ENCODE measurements around the gene DEXI. TPM values are rescaled to one million over a fixed set of nuclear protein-coding genes. Genes with fewer than 3 reads are reported as not detected.

DEXI gene
- total RNA-seq, 1 experiment from 2014 or later: 23.7 TPM

DNA sequence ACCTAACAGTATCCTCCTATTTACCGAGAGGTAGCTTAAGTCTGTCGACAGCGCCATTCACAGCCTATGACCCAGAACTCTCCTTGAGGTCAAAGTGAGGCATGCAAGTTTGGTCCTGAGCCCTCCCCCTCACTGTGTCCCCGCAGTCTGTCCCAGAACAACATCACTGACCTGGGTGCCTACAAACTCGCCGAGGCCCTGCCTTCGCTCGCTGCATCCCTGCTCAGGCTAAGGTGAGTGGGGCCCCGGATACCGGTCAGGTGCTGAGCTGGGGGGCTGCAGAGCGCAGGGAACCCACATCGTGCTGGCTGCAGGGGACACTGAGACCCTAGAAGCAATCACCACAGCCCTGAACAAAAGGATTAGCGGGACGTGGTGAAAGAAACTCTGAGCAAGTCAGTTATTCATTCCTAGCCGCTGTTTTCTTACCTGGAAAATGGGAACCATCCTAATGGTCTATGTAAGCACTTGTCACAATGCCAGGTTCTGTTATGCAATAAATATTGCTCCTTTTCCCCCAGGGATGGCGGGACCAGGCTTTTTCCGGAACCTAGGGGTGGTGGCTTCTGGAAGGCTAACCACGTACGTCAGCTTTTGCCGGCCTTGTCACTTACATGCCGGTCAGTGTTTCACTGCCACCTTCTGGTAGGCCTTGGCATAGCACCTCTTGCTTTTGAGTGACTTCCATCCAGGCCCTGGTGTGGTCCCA, 23.8 kb downstream of the DEXI start:
- CTCF ChIA-PET: interaction anchor here (0.5 to 1.6 kb wide), 9 partner anchors 13 to 711 kb away, joined by 3 to 14 read pairs (median 4); partner anchors contain the start of genes DEXI and NUBP1
- DNase-seq: peak; percentile 91
- Mint-ChIP-seq H3K4me1 (ENCODE audit: low read depth, unreplicated experiment) (peaks cover 7% of the 10 kb centered on the region), H3K27ac (ENCODE audit: unreplicated experiment) (no peak overlapping the region), H3K36me3 (ENCODE audit: insufficient read depth, unreplicated experiment) (no peaks in the 10 kb centered on the region), H3K9me3 (ENCODE audit: unreplicated experiment) (no peaks in the 10 kb centered on the region), H3K4me3 (ENCODE audit: unreplicated experiment) (no peak overlapping the region), H3K27me3 (ENCODE audit: insufficient read depth, unreplicated experiment) (no peaks in the 10 kb centered on the region)
- BruUV-seq (replicated peaks): no TSS peak
- TF ChIP-seq, protein P1, sequence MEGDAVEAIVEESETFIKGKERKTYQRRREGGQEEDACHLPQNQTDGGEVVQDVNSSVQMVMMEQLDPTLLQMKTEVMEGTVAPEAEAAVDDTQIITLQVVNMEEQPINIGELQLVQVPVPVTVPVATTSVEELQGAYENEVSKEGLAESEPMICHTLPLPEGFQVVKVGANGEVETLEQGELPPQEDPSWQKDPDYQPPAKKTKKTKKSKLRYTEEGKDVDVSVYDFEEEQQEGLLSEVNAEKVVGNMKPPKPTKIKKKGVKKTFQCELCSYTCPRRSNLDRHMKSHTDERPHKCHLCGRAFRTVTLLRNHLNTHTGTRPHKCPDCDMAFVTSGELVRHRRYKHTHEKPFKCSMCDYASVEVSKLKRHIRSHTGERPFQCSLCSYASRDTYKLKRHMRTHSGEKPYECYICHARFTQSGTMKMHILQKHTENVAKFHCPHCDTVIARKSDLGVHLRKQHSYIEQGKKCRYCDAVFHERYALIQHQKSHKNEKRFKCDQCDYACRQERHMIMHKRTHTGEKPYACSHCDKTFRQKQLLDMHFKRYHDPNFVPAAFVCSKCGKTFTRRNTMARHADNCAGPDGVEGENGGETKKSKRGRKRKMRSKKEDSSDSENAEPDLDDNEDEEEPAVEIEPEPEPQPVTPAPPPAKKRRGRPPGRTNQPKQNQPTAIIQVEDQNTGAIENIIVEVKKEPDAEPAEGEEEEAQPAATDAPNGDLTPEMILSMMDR (IDR thresholded peaks at IDR 0.05; ENCODE audit: insufficient read depth in 1 of 2, low read depth in 1 of 2, low read length in 1 of 2, severe bottlenecking in 1 of 2, unreplicated experiment in 1 of 2): peak; percentile 84 to 92
- no peaks in the 10 kb centered on the region for H3K9me3 ChIP-seq
- no peaks in the 10 kb centered on the region for H3K27me3 ChIP-seq (replicated peaks; ENCODE audit: control insufficient read depth, insufficient read depth, low read length)
- peaks cover 28% of the 10 kb centered on the region for H3K4me1 ChIP-seq
- no peak overlapping the region for H3K4me3 ChIP-seq (ENCODE audit: low read depth, low read length)
- POLR2A ChIA-PET: interaction anchor here (0.9 kb wide), 1 partner anchor 24 kb away, joined by 4 read pairs; the partner anchor contains the start of gene DEXI
- H3K36me3 ChIP-seq (ENCODE audit: control insufficient read depth, insufficient read depth, low read length): no peaks in the 10 kb centered on the region
- intact Hi-C loops (cut with micrococcal nuclease; ENCODE audit: unreplicated experiment): loop anchor here (1.0 to 10.0 kb wide), 4 partner anchors 36 to 404 kb away; no protein-coding TSS in a partner anchor

DNA sequence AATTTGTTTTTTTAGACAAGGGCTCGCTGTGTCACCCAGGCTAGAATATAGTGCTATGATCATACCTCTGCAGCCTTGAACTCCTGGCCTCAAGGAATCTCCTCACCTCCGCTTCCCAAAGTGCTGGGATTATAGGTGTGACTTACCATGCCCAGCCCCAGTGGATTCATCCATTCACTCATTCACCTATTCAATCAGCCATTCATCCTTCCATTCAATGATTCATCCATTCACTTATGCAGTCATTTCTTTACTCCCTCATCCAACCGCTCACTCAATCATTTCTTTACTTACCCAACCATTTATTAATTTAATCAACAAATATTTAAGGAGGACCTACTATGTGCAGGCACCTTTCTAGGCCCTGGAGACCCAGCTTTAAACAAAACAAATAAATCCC, 25.7 kb downstream of the DEXI start:
- Mint-ChIP-seq H3K27me3 (ENCODE audit: insufficient read depth, unreplicated experiment) (no peaks in the 10 kb centered on the region), H3K4me1 (ENCODE audit: low read depth, unreplicated experiment) (peaks cover 7% of the 10 kb centered on the region), H3K9me3 (ENCODE audit: unreplicated experiment) (no peaks in the 10 kb centered on the region), H3K4me3 (ENCODE audit: unreplicated experiment) (no peak overlapping the region), H3K36me3 (ENCODE audit: insufficient read depth, unreplicated experiment) (no peaks in the 10 kb centered on the region), H3K27ac (ENCODE audit: unreplicated experiment) (no peak overlapping the region)
- no peak overlapping the region for H3K4me3 ChIP-seq (ENCODE audit: low read depth, low read length)
- no peak for DNase-seq
- peaks cover 24% of the 10 kb centered on the region for H3K4me1 ChIP-seq
- H3K9me3 ChIP-seq: no peaks in the 10 kb centered on the region
- no TSS peak for BruUV-seq (replicated peaks)
- no peaks in the 10 kb centered on the region for H3K36me3 ChIP-seq (ENCODE audit: control insufficient read depth, insufficient read depth, low read length)
- ChIA-PET CTCF (interaction anchor here (0.9 kb wide), 1 partner anchor 37 kb away, joined by 8 read pairs; no protein-coding TSS in a partner anchor), POLR2A (interaction anchor here (0.9 kb wide), 1 partner anchor 26 kb away, joined by 3 read pairs; the partner anchor contains the start of gene DEXI)
- H3K27me3 ChIP-seq (replicated peaks; ENCODE audit: control insufficient read depth, insufficient read depth, low read length): no peaks in the 10 kb centered on the region
- TF ChIP-seq, protein P1 (IDR thresholded peaks at IDR 0.05; ENCODE audit: insufficient read depth in 1 of 2, low read depth in 1 of 2, low read length in 1 of 2, severe bottlenecking in 1 of 2, unreplicated experiment in 1 of 2): no peak
- intact Hi-C loops (cut with micrococcal nuclease; ENCODE audit: unreplicated experiment): loop anchor here (10.0 kb wide), 1 partner anchor 142 kb away; no protein-coding TSS in a partner anchor

DNA sequence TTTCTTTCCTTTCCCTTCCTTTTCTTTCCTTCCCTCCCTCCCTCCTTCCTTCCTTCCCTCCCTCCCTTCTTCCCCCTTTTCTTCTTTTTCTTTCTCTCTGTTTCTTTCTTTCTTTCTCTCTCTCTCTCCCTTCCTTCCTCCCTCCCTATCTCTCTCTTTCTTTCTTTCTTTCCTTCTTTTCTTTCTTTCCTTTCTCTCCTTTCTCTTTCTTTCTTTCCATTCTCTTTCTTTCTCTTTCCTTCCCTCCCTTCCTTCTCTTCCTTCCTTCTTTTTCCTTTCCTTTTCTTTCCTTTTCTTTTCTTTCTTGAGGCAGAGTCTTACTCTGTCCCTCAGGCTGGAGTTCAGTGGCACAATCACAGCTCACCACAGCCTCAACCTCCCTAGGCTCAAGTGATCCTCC, 31.0 kb downstream of the DEXI start:
- Histone ChIP-seq H3K4me3 (ENCODE audit: low read depth, low read length) (no peak overlapping the region), H3K9me3 (no peaks in the 10 kb centered on the region), H3K4me1 (peaks cover 11% of the 10 kb centered on the region), H3K27me3 (replicated peaks; ENCODE audit: control insufficient read depth, insufficient read depth, low read length) (no peaks in the 10 kb centered on the region), H3K36me3 (ENCODE audit: control insufficient read depth, insufficient read depth, low read length) (no peaks in the 10 kb centered on the region)
- POLR2A ChIA-PET: no interaction called here
- no peak for DNase-seq
- Mint-ChIP-seq H3K36me3 (ENCODE audit: insufficient read depth, unreplicated experiment) (no peaks in the 10 kb centered on the region), H3K4me1 (ENCODE audit: low read depth, unreplicated experiment) (peaks cover 7% of the 10 kb centered on the region), H3K27ac (ENCODE audit: unreplicated experiment) (no peak overlapping the region), H3K27me3 (ENCODE audit: insufficient read depth, unreplicated experiment) (peaks cover 10% of the 10 kb centered on the region), H3K9me3 (ENCODE audit: unreplicated experiment) (no peaks in the 10 kb centered on the region), H3K4me3 (ENCODE audit: unreplicated experiment) (no peak overlapping the region)
- intact Hi-C loops (cut with micrococcal nuclease; ENCODE audit: unreplicated experiment): loop anchor here (10.0 kb wide), 1 partner anchor 136 kb away; no protein-coding TSS in a partner anchor
- TF ChIP-seq, protein P1 (IDR thresholded peaks at IDR 0.05; ENCODE audit: insufficient read depth in 1 of 2, low read depth in 1 of 2, low read length in 1 of 2, severe bottlenecking in 1 of 2, unreplicated experiment in 1 of 2): no peak
- BruUV-seq (replicated peaks): no TSS peak
- CTCF ChIA-PET: no interaction called here

Data from Caco-2 (cell line).